GM18867 (cell line): ENCODE measurements around the gene SATL1.
A peak's percentile ranks its signal among the peaks of the same experiment; 100 is the strongest.
"Not testable (repeated sequence)": the region's sequence is repeated elsewhere in the genome, so short reads cannot be mapped to it uniquely, and the experiment has no call there.

Experiments
- ATAC-seq: cut with Tn5 transposase; IDR thresholded peaks from one replicate; pipeline ENCODE4 v1.9.1; 2021; ENCODE audit warnings: mild to moderate bottlenecking, moderate library complexity; ENCODE audit not compliant: unreplicated experiment

The SATL1 gene

DNA sequence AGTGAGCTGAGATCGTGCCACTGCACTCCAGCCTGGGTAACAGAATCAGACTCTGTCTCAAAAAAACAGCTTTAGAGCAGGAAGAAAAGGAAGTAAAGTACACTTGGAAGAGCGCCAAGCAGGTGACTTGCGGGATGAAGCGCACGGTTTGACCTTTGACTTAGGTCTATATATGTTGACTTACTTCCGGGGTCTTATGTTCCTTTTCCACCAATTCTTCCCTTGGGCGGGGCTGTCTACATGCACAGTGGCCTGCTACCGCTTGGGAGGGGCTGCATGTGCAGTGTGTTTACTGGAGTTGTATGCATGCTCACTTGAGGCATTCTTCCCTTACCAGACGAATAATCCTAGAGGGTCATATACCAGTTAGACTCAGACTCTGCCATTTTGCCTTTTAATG lies 131.3 kb downstream of the SATL1 start:
- ATAC-seq, result no peak

- peak; percentile 40 for ATAC-seq
Measured at GRCh38 chrX:85111347-85111746, 132.2 kb downstream of the SATL1 start.

GRCh38 chrX:85109235-85109634 lies 134.3 kb downstream of the SATL1 start:
- ATAC-seq, result peak; percentile 84

DNA sequence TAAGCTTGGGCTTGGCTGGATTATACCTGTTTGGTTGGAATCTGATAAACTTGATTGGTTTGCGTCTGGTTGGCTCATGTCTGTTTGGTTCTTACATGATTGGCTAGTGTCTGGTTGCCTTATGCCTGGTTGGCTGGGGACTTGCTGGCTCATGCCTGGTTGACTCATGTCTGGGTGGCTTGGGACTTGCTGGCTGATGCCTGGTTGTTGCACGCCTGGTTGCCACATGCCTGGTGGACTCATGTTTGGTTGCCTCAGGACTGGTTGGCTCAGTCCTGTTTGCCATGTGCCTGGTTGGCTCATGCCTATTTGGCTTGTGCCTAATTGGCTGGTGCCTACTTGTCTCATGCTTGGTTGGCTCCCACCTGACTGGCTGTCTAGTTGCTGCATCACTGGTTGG lies 135.4 kb downstream of the SATL1 start:
- ATAC-seq, result no peak

DNA sequence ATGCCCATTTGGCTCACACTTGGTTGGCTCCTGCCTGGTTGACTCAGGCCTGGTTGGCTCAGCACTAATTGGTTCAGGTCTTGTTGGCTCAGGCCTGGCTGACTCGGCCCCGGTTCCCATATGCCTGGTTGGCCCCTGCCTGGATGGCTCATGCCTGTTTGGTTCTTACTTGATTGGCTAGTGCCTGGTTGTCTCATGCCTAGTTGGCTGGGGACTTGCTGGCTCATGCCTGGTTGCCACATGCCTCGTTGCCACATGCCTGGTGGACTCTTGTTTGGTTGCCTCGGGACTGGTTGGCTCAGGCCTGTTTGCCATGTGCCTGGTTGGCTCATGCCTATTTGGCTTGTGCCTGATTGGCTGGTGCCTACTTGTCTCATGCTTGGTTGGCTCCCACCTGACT lies 136.2 kb downstream of the SATL1 start:
- no peak for ATAC-seq

DNA sequence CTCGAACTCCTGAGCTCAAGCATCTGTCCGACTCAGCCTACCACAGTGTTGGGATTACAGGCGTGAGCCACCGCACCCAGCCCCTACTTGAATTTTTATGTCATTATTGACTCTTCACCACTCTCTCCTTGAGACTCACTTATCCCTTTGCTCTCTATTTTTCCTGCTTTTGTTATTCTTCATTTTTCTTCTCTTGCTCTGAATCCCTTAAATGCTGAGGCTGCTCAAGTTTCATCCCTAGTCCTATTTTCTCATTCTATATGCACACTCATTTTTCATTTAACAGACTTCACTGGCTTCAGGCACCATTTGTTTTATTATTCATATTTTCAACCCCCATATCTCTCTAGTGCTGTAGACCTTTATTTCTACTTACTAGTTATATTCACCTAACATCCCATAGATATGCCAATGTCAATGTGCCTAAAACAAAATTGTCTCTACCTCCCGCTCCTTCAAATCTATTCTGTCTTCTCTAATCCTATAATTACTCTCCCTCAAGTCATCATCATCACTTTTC lies 154.2 kb downstream of the SATL1 start:
- no peak for ATAC-seq

DNA sequence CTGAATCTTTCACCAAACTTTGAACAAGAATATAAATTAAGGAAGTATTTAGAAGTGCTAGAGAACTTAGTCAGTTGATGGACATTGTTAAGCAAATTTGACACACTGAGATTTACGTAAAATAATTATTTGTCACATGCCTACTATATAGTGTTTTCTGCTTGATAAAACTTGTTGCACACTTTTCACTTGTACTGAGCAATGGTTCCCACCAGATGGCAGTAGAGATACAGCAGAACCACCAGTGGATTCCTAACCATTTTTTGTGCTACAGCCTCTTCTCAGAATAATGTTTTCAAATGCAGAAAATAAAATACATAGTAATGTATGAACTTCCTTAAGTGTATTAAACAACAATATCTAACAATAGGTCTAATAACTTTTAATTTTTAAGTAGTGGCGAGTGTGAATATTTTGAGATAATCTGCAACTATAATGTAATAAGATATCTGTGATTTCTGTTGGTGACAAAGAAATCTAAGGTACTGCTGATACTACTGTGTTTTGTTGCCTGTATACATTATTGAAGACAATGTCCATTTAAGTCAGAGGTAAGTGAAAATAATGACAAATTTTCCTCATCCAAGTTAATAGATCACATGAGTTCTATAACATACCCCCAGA lies 158.7 kb downstream of the SATL1 start:
- ATAC-seq, result peak; percentile 94

- not testable (repeated sequence) for ATAC-seq
Measured at GRCh38 chrX:85077247-85077646, 166.3 kb downstream of the SATL1 start.

DNA sequence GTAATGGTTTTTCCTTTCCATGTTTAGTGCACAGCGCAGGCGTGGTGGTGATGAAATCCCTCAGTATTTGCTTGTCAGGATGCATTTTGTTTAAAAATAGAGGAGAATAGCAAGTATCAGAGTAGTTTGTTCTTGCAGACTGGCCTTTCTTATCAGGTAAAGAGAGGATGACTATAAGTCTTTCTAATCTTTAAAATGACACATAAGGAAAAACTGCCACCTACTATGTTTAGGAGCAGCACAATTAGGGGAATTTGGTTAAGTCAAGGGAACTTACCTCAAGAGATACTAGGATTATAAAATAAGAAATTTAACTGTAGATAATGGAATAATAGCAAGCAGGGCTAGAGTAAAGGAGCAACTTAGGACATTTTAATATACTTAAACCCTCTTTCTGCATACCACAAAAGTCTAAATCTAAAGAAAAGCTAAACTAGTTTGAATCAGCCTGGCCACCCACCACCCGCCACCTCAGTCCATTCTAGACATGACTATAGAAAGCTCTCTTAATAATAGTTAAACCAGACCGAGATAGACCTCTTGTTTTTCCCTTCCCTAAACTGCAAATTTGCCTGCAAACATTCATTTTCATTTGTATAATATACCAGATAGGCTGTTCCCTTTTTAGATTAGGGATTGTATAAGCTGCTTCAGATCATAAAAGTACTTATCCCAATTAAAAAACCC lies 177.9 kb downstream of the SATL1 start:
- ATAC-seq, result peak; percentile 69

- no peak for ATAC-seq
Measured at GRCh38 chrX:85052636-85053343, 190.8 kb downstream of the SATL1 start.

DNA sequence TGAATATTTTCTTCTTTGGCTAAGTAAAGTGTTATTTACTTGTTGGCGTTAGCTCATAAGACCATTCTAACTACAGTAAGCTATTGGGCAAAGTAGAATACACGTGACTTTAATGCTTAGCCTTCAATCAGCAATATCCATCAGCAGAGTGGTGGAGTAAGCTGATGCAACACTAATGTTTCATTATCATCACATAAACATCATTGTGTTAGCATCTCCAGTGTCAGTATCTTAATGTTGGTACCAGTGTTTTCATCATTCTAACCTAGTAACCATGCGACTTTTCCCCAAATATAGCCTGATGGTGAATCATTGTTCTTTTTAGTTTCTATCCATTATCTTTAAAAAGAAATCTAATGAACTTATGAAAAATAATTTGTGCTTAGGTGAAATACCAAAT lies 191.4 kb downstream of the SATL1 start:
- ATAC-seq, result no peak

DNA sequence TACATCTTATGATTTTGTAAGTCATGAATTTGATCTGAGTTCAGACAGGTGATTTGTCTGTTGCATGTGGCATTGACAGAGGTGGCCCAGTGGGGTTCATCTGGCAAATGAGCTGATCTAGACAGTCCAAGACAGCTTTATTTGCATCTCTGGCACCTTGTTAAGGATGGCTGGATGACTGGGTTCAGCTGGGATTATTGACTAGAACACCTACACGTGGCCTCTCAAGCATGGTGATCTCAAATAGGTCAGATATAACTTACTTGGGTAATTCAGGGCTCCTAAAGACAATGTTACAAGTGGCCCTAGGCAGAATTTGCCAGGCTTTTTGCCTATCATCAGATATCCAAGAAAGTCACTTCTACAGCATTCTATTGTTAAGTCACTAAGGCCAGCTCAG lies 192.0 kb downstream of the SATL1 start:
- no peak for ATAC-seq
